Peyer's patch (tissue), 4 donors: Measurements from ENCODE around the gene COL9A3. TPM values are rescaled to one million over a fixed set of nuclear protein-coding genes. Genes with fewer than 3 reads are reported as not detected.
A peak's percentile ranks its signal among the peaks of the same experiment; 100 is the strongest.
"Not testable (repeated sequence)": the region's sequence is repeated elsewhere in the genome, so short reads cannot be mapped to it uniquely, and the experiment has no call there.

Source experiments
- DNase-seq, 3 donors: peaks; one replicate each; pipeline ENCODE4 v3.0.0-alpha.2; 2017 to 2019
- H3K27ac ChIP-seq, 4 donors: fragments of 200-600 bp; sonication (generic); one replicate each; pipeline ENCODE4 v1.5.1; 2016 to 2019
- H3K27me3 ChIP-seq, 2 donors: fragments of 200-600 bp; sonication (generic); one replicate each; pipeline ENCODE4 v1.5.1; 2019
- H3K36me3 ChIP-seq, 3 donors: fragments of 200-600 bp; sonication (generic); one replicate each; pipeline ENCODE4 v1.5.1; 2016 to 2019
- H3K4me1 ChIP-seq, 4 donors: fragments of 200-600 bp; sonication (generic); one replicate each; pipeline ENCODE4 v1.5.1; 2016 to 2019
- H3K4me3 ChIP-seq, 4 donors: fragments of 200-600 bp; sonication (generic); 1 replicate in 3 of 4; 2 replicates in 1 of 4; pipeline ENCODE4 v1.5.1; 2016 to 2019; ENCODE audit warnings: mild to moderate bottlenecking in 1 of 4
- H3K9me3 ChIP-seq, 4 donors: fragments of 200-600 bp; sonication (generic); one replicate each; pipeline ENCODE4 v1.5.1; 2016 to 2019; ENCODE audit warnings: mild to moderate bottlenecking in 1 of 4
- CTCF ChIP-seq, 6 experiments: fragments of 450-650 bp in 4 of 6; fragments of 200-600 bp in 2 of 6; sonication (generic) in 1 of 6; IDR thresholded peaks; one replicate each; pipeline ENCODE4 v1.5.1; 2017 to 2019; ENCODE audit warnings: antibody characterized with exemption in 6 of 6, mild to moderate bottlenecking in 3 of 6, moderate library complexity in 1 of 6
- POLR2A ChIP-seq, 2 donors: fragments of 450-650 bp; IDR thresholded peaks; one replicate each; pipeline ENCODE4 v1.5.1; 2017; ENCODE audit warnings: antibody characterized with exemption in 2 of 2, mild to moderate bottlenecking in 2 of 2, moderate library complexity in 2 of 2
- total RNA-seq, 4 donors: library from RNA; depleted of rRNA; stranded (reverse); fragments of >200 nt; gene quantifications; one replicate each; pipeline ENCODE4 v1.1.0, GENCODE V29; 2016

The COL9A3 gene
- total RNA-seq, 4 donors from 2014 or later, result 3.3 to 19.8 (median 4.1) TPM

- H3K27me3 ChIP-seq, result no peaks in the 10 kb centered on the region
- H3K4me1 ChIP-seq, result peaks cover 0 to 9% (median 7%) of the 10 kb centered on the region in 4 donors
- H3K27ac ChIP-seq, result no peak overlapping the region
- no peaks in the 10 kb centered on the region for H3K36me3 ChIP-seq
- no peak for DNase-seq
- no peaks in the 10 kb centered on the region for H3K9me3 ChIP-seq
- no peak for TF ChIP-seq POLR2A (IDR thresholded peaks at IDR 0.05)
- TF ChIP-seq CTCF (IDR thresholded peaks at IDR 0.05), result no peak
- H3K4me3 ChIP-seq, result no peak overlapping the region
Observed at GRCh38 chr20:62864207-62864606, 47.4 kb downstream of the COL9A3 start.

GRCh38 chr20:62872184-62872847 lies 55.5 kb downstream of the COL9A3 start:
- Histone ChIP-seq H3K27me3 (no peaks in the 10 kb centered on the region), H3K4me3 (no peak overlapping the region), H3K27ac (no peak overlapping the region), H3K36me3 (no peaks in the 10 kb centered on the region), H3K4me1 (peaks cover 0 to 19% (median 0%) of the 10 kb centered on the region in 4 donors), H3K9me3 (no peaks in the 10 kb centered on the region)
- DNase-seq, result no peak
- TF ChIP-seq CTCF (IDR thresholded peaks at IDR 0.05), result no peak
- TF ChIP-seq POLR2A (IDR thresholded peaks at IDR 0.05), result no peak

- no peaks in the 10 kb centered on the region for H3K27me3 ChIP-seq
- DNase-seq, result no peak
- H3K9me3 ChIP-seq, result no peaks in the 10 kb centered on the region
- no peak overlapping the region for H3K4me3 ChIP-seq
- no peak for TF ChIP-seq POLR2A (IDR thresholded peaks at IDR 0.05)
- TF ChIP-seq CTCF (IDR thresholded peaks at IDR 0.05), result no peak
- peaks cover 0 to 21% (median 0%) of the 10 kb centered on the region in 4 donors for H3K4me1 ChIP-seq
- no peak overlapping the region for H3K27ac ChIP-seq
- H3K36me3 ChIP-seq, result no peaks in the 10 kb centered on the region
Observed at GRCh38 chr20:62872862-62873261, 56.0 kb downstream of the COL9A3 start.

GRCh38 chr20:62873280-62873679 lies 56.4 kb downstream of the COL9A3 start:
- no peaks in the 10 kb centered on the region for H3K9me3 ChIP-seq
- H3K36me3 ChIP-seq, result no peaks in the 10 kb centered on the region
- TF ChIP-seq CTCF (IDR thresholded peaks at IDR 0.05) (no peak), POLR2A (IDR thresholded peaks at IDR 0.05) (no peak)
- no peak overlapping the region for H3K4me3 ChIP-seq
- H3K4me1 ChIP-seq, result peaks cover 0 to 21% (median 0%) of the 10 kb centered on the region in 4 donors
- no peak for DNase-seq
- H3K27me3 ChIP-seq, result no peaks in the 10 kb centered on the region
- no peak overlapping the region for H3K27ac ChIP-seq

- peak in 2 of 3 donors; percentile 49 to 87 for DNase-seq
- H3K36me3 ChIP-seq, H3K9me3 ChIP-seq, H3K27me3 ChIP-seq, H3K4me3 ChIP-seq, H3K27ac ChIP-seq: not testable (repeated sequence)
- H3K4me1 ChIP-seq, result peaks cover 0 to 21% (median 0%) of the 10 kb centered on the region in 4 donors
- TF ChIP-seq CTCF (IDR thresholded peaks at IDR 0.05), result peak in 5 of 6 experiments; percentile 4 to 70 (median 66)
Observed at GRCh38 chr20:62873681-62874031, 56.8 kb downstream of the COL9A3 start.
